Brain microvascular endothelial cell (primary cell): ENCODE results near the gene TBK1.

Experiments used
- DNase-seq: peaks from one replicate; pipeline ENCODE4 v3.0.0-alpha.2; 2020
- H3K27ac ChIP-seq: fragments of 250-450 bp; sonication (Bioruptor Pico); 2 replicates; pipeline ENCODE4 v1.5.1; 2020; ENCODE audit warnings: mild to moderate bottlenecking, moderate library complexity
- H3K27me3 ChIP-seq: fragments of 250-450 bp; sonication (Bioruptor Pico); replicated peaks from 2 replicates; pipeline ENCODE4 v1.5.1; 2020; ENCODE audit warnings: mild to moderate bottlenecking
- H3K36me3 ChIP-seq: fragments of 250-450 bp; sonication (Bioruptor Pico); replicated peaks from 2 replicates; pipeline ENCODE4 v1.5.1; 2020; ENCODE audit warnings: mild to moderate bottlenecking
- H3K4me3 ChIP-seq: 2 replicates; pipeline ENCODE4 v1.5.1; 2011; ENCODE audit warnings: low read depth, mild to moderate bottlenecking, control low read depth, low read length, moderate library complexity
- CTCF ChIP-seq: IDR thresholded peaks from 2 replicates; pipeline ENCODE4 v1.5.1; 2011; ENCODE audit warnings: low read depth, mild to moderate bottlenecking, moderate library complexity, low read length, control low read depth, inconsistent platforms; ENCODE audit errors: missing control alignments
- in situ Hi-C: cut with HindIII; loops from 2 replicates; pipeline ENCODE4 v1.10.0; 2017; ENCODE audit warnings: low sequenced_read_pairs, low pct_ligation_motif_present

The TBK1 gene

GRCh38 chr12:64461634-64462414, 9.9 kb downstream of the TBK1 start:
- peak; percentile 82 for DNase-seq
- H3K36me3 ChIP-seq: peaks cover 17% of the 10 kb centered on the region
- in situ Hi-C loops: no loop called here
- TF ChIP-seq CTCF: no peak
- peak overlapping the region; percentile 78 for H3K27ac ChIP-seq
- H3K4me3 ChIP-seq: no peak overlapping the region
- H3K27me3 ChIP-seq: no peaks in the 10 kb centered on the region

GRCh38 chr12:64466178-64466577, 14.3 kb downstream of the TBK1 start:
- in situ Hi-C loops: no loop called here
- Histone ChIP-seq H3K27ac (no peak overlapping the region), H3K36me3 (peaks cover 34% of the 10 kb centered on the region), H3K27me3 (no peaks in the 10 kb centered on the region), H3K4me3 (no peak overlapping the region)
- no peak for TF ChIP-seq CTCF
- DNase-seq: no peak

GRCh38 chr12:64468966-64469365, 17.0 kb downstream of the TBK1 start:
- no peaks in the 10 kb centered on the region for H3K27me3 ChIP-seq
- H3K27ac ChIP-seq: no peak overlapping the region
- in situ Hi-C loops: no loop called here
- peaks cover 54% of the 10 kb centered on the region for H3K36me3 ChIP-seq
- H3K4me3 ChIP-seq: no peak overlapping the region
- no peak for TF ChIP-seq CTCF
- no peak for DNase-seq

- H3K27ac ChIP-seq: no peak overlapping the region
- TF ChIP-seq CTCF: no peak
- in situ Hi-C loops: no loop called here
- no peaks in the 10 kb centered on the region for H3K27me3 ChIP-seq
- DNase-seq: no peak
- no peak overlapping the region for H3K4me3 ChIP-seq
- H3K36me3 ChIP-seq: peaks cover 57% of the 10 kb centered on the region
These were observed 17.7 kb downstream of the TBK1 start for GRCh38 chr12:64469455-64470142.

- in situ Hi-C loops: no loop called here
- H3K27me3 ChIP-seq: no peaks in the 10 kb centered on the region
- DNase-seq: no peak
- H3K4me3 ChIP-seq: no peak overlapping the region
- peaks cover 63% of the 10 kb centered on the region for H3K36me3 ChIP-seq
- H3K27ac ChIP-seq: no peak overlapping the region
- no peak for TF ChIP-seq CTCF
These were observed 18.6 kb downstream of the TBK1 start for GRCh38 chr12:64470495-64470894.

GRCh38 chr12:64473176-64473575, 21.3 kb downstream of the TBK1 start:
- no peak for TF ChIP-seq CTCF
- Histone ChIP-seq H3K36me3 (peaks cover 61% of the 10 kb centered on the region), H3K27ac (no peak overlapping the region), H3K4me3 (no peak overlapping the region), H3K27me3 (no peaks in the 10 kb centered on the region)
- no peak for DNase-seq
- in situ Hi-C loops: no loop called here
